Epithelial cell of proximal tubule (primary cell): ENCODE results near the gene NCKAP5. TPM values are rescaled to one million over a fixed set of nuclear protein-coding genes. Genes with fewer than 3 reads are reported as not detected.
A peak's percentile ranks its signal among the peaks of the same experiment; 100 is the strongest.

Source experiments
- DNase-seq: peaks from one replicate; pipeline ENCODE4 v3.0.0-alpha.2; 2011; ENCODE audit warnings: low read depth
- H3K4me3 ChIP-seq: 2 replicates; pipeline ENCODE4 v1.5.1; 2011; ENCODE audit warnings: low read depth, mild to moderate bottlenecking, low read length
- CTCF ChIP-seq: conservative IDR thresholded peaks from 2 replicates; pipeline ENCODE4 v1.5.1; 2012; ENCODE audit warnings: low read depth, mild to moderate bottlenecking, low read length
- total RNA-seq: library from RNA; depleted of rRNA; stranded (reverse); fragments of >200 nt; gene quantifications from 2 replicates; pipeline ENCODE4 v1.2.3, GENCODE V29; 2015

Gene NCKAP5
- total RNA-seq, 1 donor from 2014 or later, result 0.69 TPM

- TF ChIP-seq CTCF, result no peak
- no peak overlapping the region for H3K4me3 ChIP-seq
- DNase-seq, result no peak
These were observed 911.8 kb downstream of the NCKAP5 start for GRCh38 chr2:132656266-132656975.

GRCh38 chr2:132654968-132655367 lies 913.3 kb downstream of the NCKAP5 start:
- no peak for DNase-seq
- H3K4me3 ChIP-seq, result no peak overlapping the region
- no peak for TF ChIP-seq CTCF

- no peak for TF ChIP-seq CTCF
- DNase-seq, result no peak
- no peak overlapping the region for H3K4me3 ChIP-seq
These were observed 913.9 kb downstream of the NCKAP5 start for GRCh38 chr2:132654335-132654734.

GRCh38 chr2:132652474-132652873 lies 915.8 kb downstream of the NCKAP5 start:
- no peak for DNase-seq
- TF ChIP-seq CTCF, result no peak
- no peak overlapping the region for H3K4me3 ChIP-seq

GRCh38 chr2:132651115-132652045 lies 916.9 kb downstream of the NCKAP5 start:
- no peak overlapping the region for H3K4me3 ChIP-seq
- peak; percentile 62 for TF ChIP-seq CTCF
- no peak for DNase-seq

GRCh38 chr2:132646540-132647108 lies 921.6 kb downstream of the NCKAP5 start:
- no peak overlapping the region for H3K4me3 ChIP-seq
- TF ChIP-seq CTCF, result no peak
- DNase-seq, result no peak
